ENCODE measurements around the gene BOLA2B.
"Not testable (repeated sequence)": the region's sequence is repeated elsewhere in the genome, so short reads cannot be mapped to it uniquely, and the experiment has no call there.

The BOLA2B gene

GRCh38 chr16:30193615-30194014 lies at the start of gene BOLA2B, which contains the start of gene SLX1A:
Gene BOLA2B (minus strand): TSS chr16:30193666. CDS start chr16:30193595, 71 bp downstream.
Gene SLX1A (plus strand): TSS chr16:30193875. CDS start chr16:30194085, 210 bp downstream.
- ATAC-seq = peak; percentile 95

GRCh38 chr16:30217082-30217481 lies 23.6 kb upstream of the BOLA2B start:
- ATAC-seq = not testable (repeated sequence)

- ATAC-seq = not testable (repeated sequence)
Observed at GRCh38 chr16:30211414-30211813, 17.9 kb upstream of the BOLA2B start.

GRCh38 chr16:30209032-30209431 lies 15.6 kb upstream of the BOLA2B start:
- not testable (repeated sequence) for ATAC-seq

GRCh38 chr16:30207063-30207704 lies 13.7 kb upstream of the BOLA2B start:
- peak; percentile 54 for ATAC-seq
- TF ChIP-seq, protein P1, sequence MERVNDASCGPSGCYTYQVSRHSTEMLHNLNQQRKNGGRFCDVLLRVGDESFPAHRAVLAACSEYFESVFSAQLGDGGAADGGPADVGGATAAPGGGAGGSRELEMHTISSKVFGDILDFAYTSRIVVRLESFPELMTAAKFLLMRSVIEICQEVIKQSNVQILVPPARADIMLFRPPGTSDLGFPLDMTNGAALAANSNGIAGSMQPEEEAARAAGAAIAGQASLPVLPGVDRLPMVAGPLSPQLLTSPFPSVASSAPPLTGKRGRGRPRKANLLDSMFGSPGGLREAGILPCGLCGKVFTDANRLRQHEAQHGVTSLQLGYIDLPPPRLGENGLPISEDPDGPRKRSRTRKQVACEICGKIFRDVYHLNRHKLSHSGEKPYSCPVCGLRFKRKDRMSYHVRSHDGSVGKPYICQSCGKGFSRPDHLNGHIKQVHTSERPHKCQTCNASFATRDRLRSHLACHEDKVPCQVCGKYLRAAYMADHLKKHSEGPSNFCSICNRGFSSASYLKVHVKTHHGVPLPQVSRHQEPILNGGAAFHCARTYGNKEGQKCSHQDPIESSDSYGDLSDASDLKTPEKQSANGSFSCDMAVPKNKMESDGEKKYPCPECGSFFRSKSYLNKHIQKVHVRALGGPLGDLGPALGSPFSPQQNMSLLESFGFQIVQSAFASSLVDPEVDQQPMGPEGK (CRISPR knock-in tag; IDR thresholded peaks at IDR 0.05; ENCODE audit: borderline replicate concordance) = 0 out of 2 replicates have a peak, but pooled peaks have one; percentile 25

DNA sequence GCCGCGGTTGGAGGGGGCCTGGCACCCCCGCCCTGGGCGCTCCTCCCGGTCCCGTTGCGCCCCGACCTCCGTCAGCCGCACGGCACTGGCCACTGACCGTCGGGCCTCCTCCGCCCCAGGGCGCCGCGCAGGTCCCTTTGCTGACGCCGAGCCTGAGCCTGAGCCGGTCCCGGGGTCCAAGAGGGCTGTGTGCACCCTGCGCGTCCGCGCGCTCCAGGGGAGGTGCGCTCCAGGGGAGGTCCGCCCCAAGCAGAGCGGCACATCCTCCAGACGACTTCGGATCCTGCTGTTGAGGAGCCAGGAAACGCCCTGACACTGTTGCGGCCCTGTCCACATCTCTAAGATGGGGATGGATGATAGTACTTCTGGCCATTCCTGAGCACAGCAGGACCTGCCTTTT lies 12.8 kb upstream of the BOLA2B start:
- ATAC-seq = peak; percentile 46

GRCh38 chr16:30205541-30206236 lies 12.2 kb upstream of the BOLA2B start:
- ATAC-seq = peak; percentile 77

DNA sequence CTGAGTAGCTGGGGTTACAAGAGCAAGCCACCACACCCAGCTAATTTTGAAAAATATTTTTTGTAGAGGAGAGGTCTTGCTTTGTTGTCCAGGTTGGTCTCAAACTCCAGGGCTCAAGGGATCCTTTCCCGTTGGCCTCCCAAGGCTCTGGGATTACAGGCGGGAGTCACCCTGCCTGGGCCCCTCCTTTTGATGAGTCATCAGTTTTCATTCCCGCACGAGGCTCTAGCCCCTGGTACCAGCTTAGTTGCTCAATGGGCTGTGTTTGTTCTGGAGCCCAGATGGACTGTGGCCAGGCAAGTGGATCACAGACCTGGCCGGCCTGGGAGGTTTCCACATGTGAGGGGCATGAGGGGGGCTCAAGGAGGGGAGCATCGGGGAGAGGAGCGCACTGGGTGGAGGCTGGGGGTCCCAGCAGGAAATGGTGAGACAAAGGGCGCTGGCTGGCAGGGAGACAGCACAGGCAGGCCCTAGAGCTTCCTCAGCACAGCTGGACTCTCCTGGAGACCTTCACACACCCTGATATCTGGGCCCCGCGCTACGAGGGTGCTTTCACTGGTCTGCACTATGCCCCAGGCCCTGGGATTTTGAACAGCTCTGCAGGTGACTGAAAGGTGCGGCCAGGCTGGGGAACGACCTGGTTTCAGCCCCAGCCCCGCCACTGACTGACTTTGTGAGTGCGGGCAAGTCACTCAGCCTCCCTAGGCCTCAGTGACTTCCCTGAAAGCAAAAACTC lies 6.3 kb upstream of the BOLA2B start:
- ATAC-seq = peak; percentile 50

- not testable (repeated sequence) for ATAC-seq
Observed at GRCh38 chr16:30199049-30199448, 5.6 kb upstream of the BOLA2B start, which contains the start of gene SULT1A3. Gene SULT1A3 (plus strand): TSS chr16:30199255. CDS start chr16:30200729, 1,474 bp downstream.

DNA sequence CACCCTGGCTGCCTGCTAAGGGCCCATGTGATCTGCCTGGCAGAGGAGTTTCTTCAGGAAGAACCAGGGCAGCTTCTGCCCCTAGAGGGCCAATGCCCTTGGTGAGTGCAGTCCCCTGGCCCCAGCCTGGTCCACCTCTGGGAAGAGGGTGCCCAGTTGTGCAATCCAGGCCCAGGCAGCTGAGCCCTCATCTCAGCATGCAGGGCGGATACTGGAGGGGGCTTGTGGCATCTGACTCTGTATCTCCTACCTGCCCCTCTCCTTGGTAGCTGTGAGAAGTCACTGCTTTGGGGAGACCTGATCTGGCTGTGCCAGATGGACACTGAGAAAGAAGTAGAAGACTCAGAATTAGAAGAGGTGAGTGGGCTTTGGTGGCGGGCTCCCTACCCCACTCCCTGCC lies 3.5 kb upstream of the BOLA2B start:
- not testable (repeated sequence) for ATAC-seq

- peak; percentile 82 for ATAC-seq
Observed at GRCh38 chr16:30194172-30194925, 883 bp upstream of the BOLA2B start.

- ATAC-seq = peak; percentile 34
Observed at GRCh38 chr16:30193098-30193497, 368 bp downstream of the BOLA2B start.

DNA sequence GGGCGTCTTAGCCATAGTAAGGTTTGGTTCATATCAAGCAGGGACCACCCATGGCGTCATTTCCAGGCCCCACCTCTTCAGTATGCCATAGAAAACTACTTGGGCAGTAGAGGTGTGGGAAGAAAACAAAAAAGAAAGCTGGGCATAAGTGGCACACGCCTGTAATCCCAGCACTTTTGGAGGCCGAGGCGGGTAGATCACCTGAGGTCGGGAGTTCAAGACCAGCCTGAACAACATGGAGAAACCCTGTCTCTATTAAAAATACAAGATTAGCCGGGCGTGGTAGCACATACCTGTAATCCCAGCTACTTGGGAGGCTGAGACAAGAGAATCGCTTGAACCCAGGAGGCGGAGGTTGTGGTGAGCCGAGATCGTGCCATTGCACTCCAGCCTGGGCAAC lies 2.3 kb downstream of the BOLA2B start:
- ATAC-seq = not testable (repeated sequence)

- ATAC-seq = no peak
- TF ChIP-seq CSDC2 (CRISPR knock-in tag; IDR thresholded peaks at IDR 0.05) (no peak), SNAI2 (CRISPR knock-in tag; IDR thresholded peaks at IDR 0.05) (no peak), ZNF8 (CRISPR knock-in tag; IDR thresholded peaks at IDR 0.05) (no peak), ISL1 (CRISPR knock-in tag; IDR thresholded peaks at IDR 0.05) (no peak)
- TF ChIP-seq, protein P2, sequence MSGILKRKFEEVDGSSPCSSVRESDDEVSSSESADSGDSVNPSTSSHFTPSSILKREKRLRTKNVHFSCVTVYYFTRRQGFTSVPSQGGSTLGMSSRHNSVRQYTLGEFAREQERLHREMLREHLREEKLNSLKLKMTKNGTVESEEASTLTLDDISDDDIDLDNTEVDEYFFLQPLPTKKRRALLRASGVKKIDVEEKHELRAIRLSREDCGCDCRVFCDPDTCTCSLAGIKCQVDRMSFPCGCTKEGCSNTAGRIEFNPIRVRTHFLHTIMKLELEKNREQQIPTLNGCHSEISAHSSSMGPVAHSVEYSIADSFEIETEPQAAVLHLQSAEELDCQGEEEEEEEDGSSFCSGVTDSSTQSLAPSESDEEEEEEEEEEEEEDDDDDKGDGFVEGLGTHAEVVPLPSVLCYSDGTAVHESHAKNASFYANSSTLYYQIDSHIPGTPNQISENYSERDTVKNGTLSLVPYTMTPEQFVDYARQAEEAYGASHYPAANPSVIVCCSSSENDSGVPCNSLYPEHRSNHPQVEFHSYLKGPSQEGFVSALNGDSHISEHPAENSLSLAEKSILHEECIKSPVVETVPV (CRISPR knock-in tag; IDR thresholded peaks at IDR 0.05) = no peak
- TF ChIP-seq, protein P3, sequence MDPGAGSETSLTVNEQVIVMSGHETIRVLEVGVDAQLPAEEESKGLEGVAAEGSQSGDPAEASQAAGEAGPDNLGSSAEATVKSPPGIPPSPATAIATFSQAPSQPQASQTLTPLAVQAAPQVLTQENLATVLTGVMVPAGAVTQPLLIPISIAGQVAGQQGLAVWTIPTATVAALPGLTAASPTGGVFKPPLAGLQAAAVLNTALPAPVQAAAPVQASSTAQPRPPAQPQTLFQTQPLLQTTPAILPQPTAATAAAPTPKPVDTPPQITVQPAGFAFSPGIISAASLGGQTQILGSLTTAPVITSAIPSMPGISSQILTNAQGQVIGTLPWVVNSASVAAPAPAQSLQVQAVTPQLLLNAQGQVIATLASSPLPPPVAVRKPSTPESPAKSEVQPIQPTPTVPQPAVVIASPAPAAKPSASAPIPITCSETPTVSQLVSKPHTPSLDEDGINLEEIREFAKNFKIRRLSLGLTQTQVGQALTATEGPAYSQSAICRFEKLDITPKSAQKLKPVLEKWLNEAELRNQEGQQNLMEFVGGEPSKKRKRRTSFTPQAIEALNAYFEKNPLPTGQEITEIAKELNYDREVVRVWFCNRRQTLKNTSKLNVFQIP (CRISPR knock-in tag; IDR thresholded peaks at IDR 0.05; ENCODE audit: borderline replicate concordance, low read depth) = no peak
Observed at GRCh38 chr16:30187971-30188561, 5.4 kb downstream of the BOLA2B start.
